GM23248 (cell line): Measurements from ENCODE around the gene CD83. TPM values are rescaled to one million over a fixed set of nuclear protein-coding genes. Genes with fewer than 3 reads are reported as not detected.

Source experiments
- DNase-seq: peaks from one replicate; pipeline ENCODE4 v3.0.0-alpha.2; 2015
- H2AFZ ChIP-seq: fragments of 200-600 bp; sonication (generic); 2 replicates; pipeline ENCODE4 v1.6.1; 2016; ENCODE audit warnings: antibody characterized with exemption
- H3F3A ChIP-seq: fragments of 200-600 bp; sonication (generic); 2 replicates; pipeline ENCODE4 v1.6.1; 2016; ENCODE audit warnings: mild to moderate bottlenecking, antibody characterized with exemption, mixed run types; ENCODE audit not compliant: insufficient read depth
- H3K27ac ChIP-seq: fragments of 200-600 bp; sonication (generic); 2 replicates; pipeline ENCODE4 v1.5.1; 2016; ENCODE audit warnings: mild to moderate bottlenecking
- H3K27me3 ChIP-seq: fragments of 200-600 bp; sonication (generic); replicated peaks from 2 replicates; pipeline ENCODE4 v1.6.1; 2016; ENCODE audit warnings: mild to moderate bottlenecking; ENCODE audit not compliant: insufficient read depth
- H3K36me3 ChIP-seq: fragments of 200-600 bp; sonication (generic); 2 replicates; pipeline ENCODE4 v1.6.1; 2016; ENCODE audit warnings: low read depth, mild to moderate bottlenecking
- H3K4me1 ChIP-seq: fragments of 200-600 bp; sonication (generic); 2 replicates; pipeline ENCODE4 v1.6.1; 2016; ENCODE audit warnings: mild to moderate bottlenecking; ENCODE audit not compliant: insufficient read depth
- H3K4me2 ChIP-seq: fragments of 200-600 bp; sonication (generic); one replicate; pipeline ENCODE4 v1.6.1; 2016; ENCODE audit warnings: mild to moderate bottlenecking; ENCODE audit not compliant: unreplicated experiment
- H3K4me3 ChIP-seq: fragments of 200-600 bp; sonication (generic); 2 replicates; pipeline ENCODE4 v1.5.1; 2016; ENCODE audit warnings: mild to moderate bottlenecking
- H3K79me2 ChIP-seq: fragments of 200-600 bp; sonication (generic); 2 replicates; pipeline ENCODE4 v1.6.1; 2016; ENCODE audit warnings: mild to moderate bottlenecking; ENCODE audit not compliant: insufficient read depth
- H3K9ac ChIP-seq: fragments of 200-600 bp; sonication (generic); 2 replicates; pipeline ENCODE4 v1.6.1; 2016; ENCODE audit warnings: mild to moderate bottlenecking
- H3K9me2 ChIP-seq: fragments of 200-600 bp; sonication (generic); 2 replicates; pipeline ENCODE4 v1.6.1; 2016; ENCODE audit warnings: mixed run types, mild to moderate bottlenecking, moderate library complexity; ENCODE audit not compliant: insufficient read depth
- H3K9me3 ChIP-seq: fragments of 200-600 bp; sonication (generic); one replicate; pipeline ENCODE4 v1.6.1; 2017; ENCODE audit warnings: low read depth
- H4K20me1 ChIP-seq: fragments of 200-600 bp; sonication (generic); 2 replicates; pipeline ENCODE4 v1.6.0; 2016; ENCODE audit not compliant: insufficient read depth
- EZH2 ChIP-seq: fragments of 200-600 bp; sonication (generic); IDR thresholded peaks from 2 replicates; pipeline ENCODE4 v1.6.1; 2018; ENCODE audit warnings: antibody characterized with exemption, mild to moderate bottlenecking; ENCODE audit not compliant: insufficient read depth, poor library complexity, severe bottlenecking
- EZH2phosphoT487 ChIP-seq: fragments of 200-600 bp; sonication (generic); IDR thresholded peaks from 2 replicates; pipeline ENCODE4 v1.6.1; 2018; ENCODE audit warnings: antibody characterized with exemption, moderate library complexity, mild to moderate bottlenecking, low read depth; ENCODE audit not compliant: insufficient read depth
- WGBS, 2 experiments: methylation state at CpG; one replicate each; pipeline ENCODE4 v1.1.6; 2015 to 2017; ENCODE audit warnings: low lambda C conversion rate in 2 of 2, low coverage in 1 of 2; ENCODE audit errors: missing lambda C conversion rate in 2 of 2; 5-methylcytosine and 5-hydroxymethylcytosine counted together
- in situ Hi-C: fragments of 300-500 bp; cut with MboI; formaldehyde crosslinking; loops from 2 replicates; pipeline ENCODE4 v1.15.0; 2020
- polyA plus RNA-seq: library from polyadenylated mRNA; unstranded; fragments of >200 nt; fragmentation: Nextera tagmentation; extraction: Ambion mirVana; gene quantifications from 2 replicates; pipeline ENCODE4 v1.2.1, GENCODE V29; 2016
- total RNA-seq: library from RNA; depleted of rRNA; stranded (reverse); fragments of >200 nt; shearing (Covaris generic); gene quantifications from 2 replicates; pipeline ENCODE4 v1.2.3, GENCODE V29; 2014

Gene CD83
- total and polyA plus RNA-seq, 2 experiments from 2014 or later = 1.2 to 1.5 TPM

- no peak overlapping the region for H2AFZ ChIP-seq
- H3K9ac ChIP-seq = no peak overlapping the region
- H3K9me2 ChIP-seq = no peaks in the 10 kb centered on the region
- H3K36me3 ChIP-seq = no peaks in the 10 kb centered on the region
- H3K4me2 ChIP-seq = no peak overlapping the region
- no peaks in the 10 kb centered on the region for H3K9me3 ChIP-seq
- in situ Hi-C loops = no loop called here
- H3K27me3 ChIP-seq = no peaks in the 10 kb centered on the region
- H3K4me3 ChIP-seq = no peak overlapping the region
- peaks cover under 1% of the 10 kb centered on the region; the same call in 1 of the 2 replicates for H3K4me1 ChIP-seq
- H3F3A ChIP-seq = no peaks in the 10 kb centered on the region
- no peak for TF ChIP-seq EZH2phosphoT487
- no peaks in the 10 kb centered on the region for H4K20me1 ChIP-seq
- no peak for DNase-seq
- WGBS, 2 experiments = 91 to 92% methylated on average over 7 of the region's 7 CpGs
- H3K27ac ChIP-seq = no peak overlapping the region
- H3K79me2 ChIP-seq = no peaks in the 10 kb centered on the region
These were observed 14.0 kb downstream of the CD83 start for GRCh38 chr6:14131579-14131978.

GRCh38 chr6:14132244-14132920, 14.8 kb downstream of the CD83 start:
- DNase-seq = no peak
- no peak overlapping the region for H2AFZ ChIP-seq
- no peaks in the 10 kb centered on the region for H3K9me3 ChIP-seq
- H3K27ac ChIP-seq = no peak overlapping the region
- in situ Hi-C loops = no loop called here
- TF ChIP-seq EZH2phosphoT487 (no peak), EZH2 (no peak)
- H3K4me3 ChIP-seq = no peak overlapping the region
- no peaks in the 10 kb centered on the region for H4K20me1 ChIP-seq
- H3K36me3 ChIP-seq = no peaks in the 10 kb centered on the region
- WGBS, 2 experiments = 88 to 89% methylated on average over 10 of the region's 10 CpGs
- H3K9ac ChIP-seq = no peak overlapping the region
- no peaks in the 10 kb centered on the region for H3F3A ChIP-seq
- no peak overlapping the region for H3K4me2 ChIP-seq
- no peaks in the 10 kb centered on the region for H3K79me2 ChIP-seq
- no peaks in the 10 kb centered on the region for H3K27me3 ChIP-seq
- H3K9me2 ChIP-seq = no peaks in the 10 kb centered on the region
- H3K4me1 ChIP-seq = no peaks in the 10 kb centered on the region

- no peak overlapping the region for H2AFZ ChIP-seq
- no peaks in the 10 kb centered on the region for H3K4me1 ChIP-seq
- in situ Hi-C loops = no loop called here
- no peak overlapping the region for H3K27ac ChIP-seq
- no peak for DNase-seq
- no peaks in the 10 kb centered on the region for H3K79me2 ChIP-seq
- no peaks in the 10 kb centered on the region for H3K36me3 ChIP-seq
- H3K4me2 ChIP-seq = no peak overlapping the region
- no peaks in the 10 kb centered on the region for H3K9me2 ChIP-seq
- TF ChIP-seq EZH2phosphoT487 = no peak
- no peak for TF ChIP-seq EZH2
- no peaks in the 10 kb centered on the region for H3K9me3 ChIP-seq
- H3K9ac ChIP-seq = no peak overlapping the region
- no peaks in the 10 kb centered on the region for H4K20me1 ChIP-seq
- H3F3A ChIP-seq = no peaks in the 10 kb centered on the region
- no peak overlapping the region for H3K4me3 ChIP-seq
- 85 to 87% methylated on average over 4 of the region's 4 CpGs for WGBS, 2 experiments
- H3K27me3 ChIP-seq = no peaks in the 10 kb centered on the region
These were observed 15.3 kb downstream of the CD83 start for GRCh38 chr6:14132921-14133275.

GRCh38 chr6:14134211-14134910, 16.8 kb downstream of the CD83 start:
- no peaks in the 10 kb centered on the region for H3K36me3 ChIP-seq
- H3K9me2 ChIP-seq = no peaks in the 10 kb centered on the region
- no peak overlapping the region for H3K27ac ChIP-seq
- H4K20me1 ChIP-seq = no peaks in the 10 kb centered on the region
- no peaks in the 10 kb centered on the region for H3K27me3 ChIP-seq
- no peak for DNase-seq
- in situ Hi-C loops = no loop called here
- H3K79me2 ChIP-seq = no peaks in the 10 kb centered on the region
- H3K9ac ChIP-seq = no peak overlapping the region
- no peak for TF ChIP-seq EZH2phosphoT487
- no peak for TF ChIP-seq EZH2
- no peak overlapping the region for H3K4me2 ChIP-seq
- no peaks in the 10 kb centered on the region for H3K4me1 ChIP-seq
- H3K9me3 ChIP-seq = no peaks in the 10 kb centered on the region
- no peak overlapping the region for H3K4me3 ChIP-seq
- WGBS, 2 experiments = 58 to 65% methylated on average over 4 of the region's 4 CpGs
- no peak overlapping the region for H2AFZ ChIP-seq
- no peaks in the 10 kb centered on the region for H3F3A ChIP-seq
